ENCODE data around the gene C19orf38.

Gene C19orf38

DNA sequence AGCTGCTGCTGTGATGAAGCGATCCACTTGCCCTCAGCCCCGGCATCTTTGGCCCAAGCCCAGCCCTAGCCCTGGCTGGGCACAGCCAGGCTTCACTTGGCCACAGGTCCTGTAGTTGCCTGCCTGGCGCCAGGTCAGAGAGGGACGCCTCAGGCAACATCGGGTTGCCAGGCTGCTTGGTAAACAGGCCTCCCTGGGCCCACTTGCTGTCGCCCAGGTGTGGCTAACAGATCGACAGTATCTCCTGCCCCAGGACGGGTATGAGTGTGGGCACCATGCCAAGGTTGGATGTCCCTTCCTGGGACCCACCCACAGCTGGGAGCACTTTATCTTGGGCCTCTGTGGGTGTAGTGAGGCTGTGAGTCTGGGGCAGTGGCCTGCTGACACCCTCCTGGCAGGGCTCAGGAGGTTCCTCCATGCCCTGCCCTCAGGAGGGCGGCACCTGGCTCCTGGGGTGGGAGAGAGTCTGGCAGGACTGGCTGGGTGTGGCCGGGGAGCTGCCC is 51.0 kb downstream of the C19orf38 start:
- Histone ChIP-seq H4K20me1 (ENCODE audit: insufficient read depth, low read length) (no peaks in the 10 kb centered on the region), H3K4me2 (ENCODE audit: low read length) (no peak overlapping the region)

DNA sequence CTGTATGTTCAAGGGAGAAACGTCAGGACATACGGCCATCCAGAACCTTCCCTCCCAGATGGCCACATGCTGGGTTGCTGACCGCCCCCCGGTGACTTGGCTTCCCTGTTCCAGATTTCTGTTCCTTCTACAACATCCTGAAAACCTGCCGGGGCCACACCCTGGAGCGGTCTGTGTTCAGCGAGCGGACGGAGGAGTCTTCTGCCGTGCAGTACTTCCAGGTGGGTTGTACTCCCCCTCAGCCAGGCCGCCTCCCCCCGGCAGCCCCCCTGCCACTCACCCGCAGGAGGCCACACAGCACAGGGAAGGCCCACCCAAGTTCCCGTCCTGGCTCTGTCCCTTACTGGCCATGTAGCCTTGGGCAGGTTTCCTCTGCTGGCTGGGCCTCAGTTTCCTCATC is 59.7 kb downstream of the C19orf38 start:
- Histone ChIP-seq H3K4me3 (ENCODE audit: low read depth, low read length, poor library complexity, severe bottlenecking) (no peak overlapping the region), H3K9me2 (ENCODE audit: low read depth, low read length) (no peaks in the 10 kb centered on the region), H3K79me2 (ENCODE audit: insufficient read depth, low read length) (no peaks in the 10 kb centered on the region), H3K27me3 (ENCODE audit: insufficient read depth, low read length) (no peaks in the 10 kb centered on the region), H4K20me1 (ENCODE audit: insufficient read depth, low read length) (no peaks in the 10 kb centered on the region), H3K9ac (ENCODE audit: low read length) (no peak overlapping the region), H3K27ac (ENCODE audit: low read depth, low read length, poor library complexity, severe bottlenecking) (no peak overlapping the region), H3F3A (ENCODE audit: insufficient read depth, low read length) (no peaks in the 10 kb centered on the region), H3K9me3 (ENCODE audit: low read length) (no peaks in the 10 kb centered on the region), H3K4me2 (ENCODE audit: low read length) (no peak overlapping the region), H2AFZ (ENCODE audit: low read length) (no peak overlapping the region), H3K4me1 (ENCODE audit: insufficient read depth, low read length, severe bottlenecking) (no peaks in the 10 kb centered on the region), H3K36me3 (ENCODE audit: insufficient read depth, low read length) (peaks cover 52% of the 10 kb centered on the region)
- no peak for TF ChIP-seq EZH2 (IDR thresholded peaks at IDR 0.05; ENCODE audit: borderline replicate concordance, low read length)
- TF ChIP-seq, protein P1, sequence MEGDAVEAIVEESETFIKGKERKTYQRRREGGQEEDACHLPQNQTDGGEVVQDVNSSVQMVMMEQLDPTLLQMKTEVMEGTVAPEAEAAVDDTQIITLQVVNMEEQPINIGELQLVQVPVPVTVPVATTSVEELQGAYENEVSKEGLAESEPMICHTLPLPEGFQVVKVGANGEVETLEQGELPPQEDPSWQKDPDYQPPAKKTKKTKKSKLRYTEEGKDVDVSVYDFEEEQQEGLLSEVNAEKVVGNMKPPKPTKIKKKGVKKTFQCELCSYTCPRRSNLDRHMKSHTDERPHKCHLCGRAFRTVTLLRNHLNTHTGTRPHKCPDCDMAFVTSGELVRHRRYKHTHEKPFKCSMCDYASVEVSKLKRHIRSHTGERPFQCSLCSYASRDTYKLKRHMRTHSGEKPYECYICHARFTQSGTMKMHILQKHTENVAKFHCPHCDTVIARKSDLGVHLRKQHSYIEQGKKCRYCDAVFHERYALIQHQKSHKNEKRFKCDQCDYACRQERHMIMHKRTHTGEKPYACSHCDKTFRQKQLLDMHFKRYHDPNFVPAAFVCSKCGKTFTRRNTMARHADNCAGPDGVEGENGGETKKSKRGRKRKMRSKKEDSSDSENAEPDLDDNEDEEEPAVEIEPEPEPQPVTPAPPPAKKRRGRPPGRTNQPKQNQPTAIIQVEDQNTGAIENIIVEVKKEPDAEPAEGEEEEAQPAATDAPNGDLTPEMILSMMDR (IDR thresholded peaks at IDR 0.05; ENCODE audit: low read length) = no peak

More for the DNA sequence above, 51.0 kb downstream of the C19orf38 start:
- H3K4me1 ChIP-seq (ENCODE audit: insufficient read depth, low read length, severe bottlenecking) = peaks cover 33% of the 10 kb centered on the region
- no peak overlapping the region for H2AFZ ChIP-seq (ENCODE audit: low read length)
- H3K9ac ChIP-seq (ENCODE audit: low read length) = no peak overlapping the region
- no peaks in the 10 kb centered on the region for H3K27me3 ChIP-seq (ENCODE audit: insufficient read depth, low read length)
- H3K27ac ChIP-seq (ENCODE audit: low read depth, low read length, poor library complexity, severe bottlenecking) = no peak overlapping the region
- no peaks in the 10 kb centered on the region for H3K9me3 ChIP-seq (ENCODE audit: low read length)
- H3K9me2 ChIP-seq (ENCODE audit: low read depth, low read length) = no peaks in the 10 kb centered on the region
- no peaks in the 10 kb centered on the region for H3F3A ChIP-seq (ENCODE audit: insufficient read depth, low read length)
- no peak overlapping the region for H3K4me3 ChIP-seq (ENCODE audit: low read depth, low read length, poor library complexity, severe bottlenecking)
- peaks cover 6% of the 10 kb centered on the region; the same call in 1 of the 2 replicates for H3K36me3 ChIP-seq (ENCODE audit: insufficient read depth, low read length)
- H3K79me2 ChIP-seq (ENCODE audit: insufficient read depth, low read length) = peaks cover 14% of the 10 kb centered on the region; the same call in 1 of the 2 replicates
- TF ChIP-seq, protein P1 (IDR thresholded peaks at IDR 0.05; ENCODE audit: low read length) = no peak
- no peak for TF ChIP-seq EZH2 (IDR thresholded peaks at IDR 0.05; ENCODE audit: borderline replicate concordance, low read length)

DNA sequence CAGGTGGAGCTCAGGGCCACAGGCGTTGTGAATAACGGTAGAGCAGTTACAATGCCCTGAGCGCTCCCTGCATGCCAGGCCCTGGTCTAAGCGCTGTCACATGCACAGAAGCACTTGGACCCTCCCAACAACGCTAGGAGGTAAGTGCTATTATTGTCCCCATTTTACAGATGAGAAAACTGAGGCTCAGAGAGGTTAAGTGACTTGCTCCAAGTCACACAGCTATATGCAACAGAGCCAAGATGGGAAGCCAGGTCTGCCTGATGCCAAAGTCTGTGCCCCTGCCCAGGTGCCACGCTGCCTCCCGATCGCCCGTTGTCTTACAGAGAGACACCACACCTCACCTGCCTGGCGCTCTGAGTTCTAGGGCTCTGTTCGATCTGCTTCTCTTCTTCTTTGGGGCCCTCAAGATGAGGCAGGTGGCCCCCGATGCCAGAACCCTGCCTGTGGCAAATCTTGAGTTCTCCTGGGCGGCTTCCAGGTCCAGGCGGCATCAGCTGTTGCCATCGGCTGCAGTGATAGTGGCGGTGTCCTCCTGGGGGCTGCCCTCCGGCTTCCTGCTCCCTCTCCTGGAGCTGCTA is 60.3 kb downstream of the C19orf38 start:
- H4K20me1 ChIP-seq (ENCODE audit: insufficient read depth, low read length) = no peaks in the 10 kb centered on the region
- no peaks in the 10 kb centered on the region for H3K27me3 ChIP-seq (ENCODE audit: insufficient read depth, low read length)
- TF ChIP-seq, protein P1 (IDR thresholded peaks at IDR 0.05; ENCODE audit: low read length) = no peak
- TF ChIP-seq EZH2 (IDR thresholded peaks at IDR 0.05; ENCODE audit: borderline replicate concordance, low read length) = no peak

More for the DNA sequence above, 60.3 kb downstream of the C19orf38 start:
- H3K9me3 ChIP-seq (ENCODE audit: low read length) = no peaks in the 10 kb centered on the region
- peaks cover 50% of the 10 kb centered on the region for H3K36me3 ChIP-seq (ENCODE audit: insufficient read depth, low read length)
- H3K79me2 ChIP-seq (ENCODE audit: insufficient read depth, low read length) = no peaks in the 10 kb centered on the region
- H3F3A ChIP-seq (ENCODE audit: insufficient read depth, low read length) = no peaks in the 10 kb centered on the region
- H3K9me2 ChIP-seq (ENCODE audit: low read depth, low read length) = no peaks in the 10 kb centered on the region
- H3K4me3 ChIP-seq (ENCODE audit: low read depth, low read length, poor library complexity, severe bottlenecking) = no peak overlapping the region
- no peak overlapping the region for H3K4me2 ChIP-seq (ENCODE audit: low read length)
- H3K27ac ChIP-seq (ENCODE audit: low read depth, low read length, poor library complexity, severe bottlenecking) = no peak overlapping the region
- H3K9ac ChIP-seq (ENCODE audit: low read length) = no peak overlapping the region
- no peaks in the 10 kb centered on the region for H3K4me1 ChIP-seq (ENCODE audit: insufficient read depth, low read length, severe bottlenecking)
- no peak overlapping the region for H2AFZ ChIP-seq (ENCODE audit: low read length)

Data from OCI-LY1 (cell line).